ENCODE results near the gene LGALS7B.

The LGALS7B gene

GRCh38 chr19:38788478-38789243, at the start of gene LGALS7B:
Gene LGALS7B, plus strand, starts transcription at chr19:38789200. Its CDS starts 27 bp downstream, at chr19:38789227.
- no peak within 1 kb of the TSS for H3K9ac ChIP-seq (ENCODE audit: low read length)
- no peak within 1 kb of the TSS for H3K27ac ChIP-seq (ENCODE audit: low read depth, low read length)
- H3K36me3 ChIP-seq (ENCODE audit: control insufficient read depth, insufficient read depth, low read length), result no peaks in the 10 kb centered on the region
- peaks cover 11% of the 10 kb centered on the region for H3K4me1 ChIP-seq (ENCODE audit: control insufficient read depth, insufficient read depth, low read length)
- no peak within 1 kb of the TSS for H3K4me3 ChIP-seq (ENCODE audit: low read depth, low read length)
- H3K27me3 ChIP-seq (ENCODE audit: control insufficient read depth, insufficient read depth, low read length), result no peaks in the 10 kb centered on the region
- H3K9me3 ChIP-seq (ENCODE audit: control insufficient read depth, insufficient read depth, low read depth, low read length), result no peaks in the 10 kb centered on the region

DNA sequence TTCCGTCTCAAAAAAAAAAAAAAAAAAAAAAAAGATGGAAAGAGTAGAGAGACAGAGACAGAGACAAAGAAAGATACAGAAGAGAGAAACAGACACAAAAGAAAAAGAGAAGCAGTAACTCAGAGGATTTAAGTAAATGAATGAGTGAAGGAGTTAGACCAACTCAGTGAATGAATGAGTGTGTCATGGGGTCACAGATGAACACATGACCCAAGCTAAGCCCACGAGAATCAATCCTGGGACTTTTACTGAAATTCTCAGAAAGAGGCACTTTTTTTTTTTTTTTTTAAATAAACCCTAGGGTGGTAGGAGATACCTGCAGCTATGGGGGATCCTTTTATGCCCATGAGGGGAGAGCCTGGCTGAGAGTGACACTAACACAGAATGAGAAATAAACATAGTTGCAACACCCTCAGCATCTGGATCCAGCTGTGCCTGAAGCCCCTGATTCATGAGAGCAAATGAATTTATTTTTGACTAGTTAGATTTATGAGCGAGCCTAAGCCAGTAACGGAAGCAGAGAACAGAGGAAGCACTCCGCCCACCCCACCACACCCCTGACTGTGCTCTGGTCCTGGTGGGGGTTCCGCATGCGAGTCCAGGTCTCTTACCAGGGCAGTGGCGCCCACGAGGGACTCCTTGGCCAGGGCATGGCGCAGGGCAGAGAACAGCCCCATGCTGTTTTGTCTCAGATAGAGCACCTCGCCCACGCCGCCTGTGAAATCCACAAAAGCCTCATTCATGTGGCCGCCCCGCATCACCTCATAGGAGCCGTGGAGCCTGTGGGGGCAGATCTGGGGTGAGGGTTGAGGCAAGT, 49.4 kb upstream of the LGALS7B start:
- Histone ChIP-seq H3K9me3 (ENCODE audit: control insufficient read depth, insufficient read depth, low read depth, low read length) (no peaks in the 10 kb centered on the region), H3K4me3 (ENCODE audit: low read depth, low read length) (no peak overlapping the region), H3K27me3 (ENCODE audit: control insufficient read depth, insufficient read depth, low read length) (peaks cover 12% of the 10 kb centered on the region), H3K27ac (ENCODE audit: low read depth, low read length) (no peak overlapping the region), H3K36me3 (ENCODE audit: control insufficient read depth, insufficient read depth, low read length) (no peaks in the 10 kb centered on the region), H3K9ac (ENCODE audit: low read length) (no peak overlapping the region), H3K4me1 (ENCODE audit: control insufficient read depth, insufficient read depth, low read length) (peaks cover 7% of the 10 kb centered on the region; the same call in 1 of the 2 replicates)

DNA sequence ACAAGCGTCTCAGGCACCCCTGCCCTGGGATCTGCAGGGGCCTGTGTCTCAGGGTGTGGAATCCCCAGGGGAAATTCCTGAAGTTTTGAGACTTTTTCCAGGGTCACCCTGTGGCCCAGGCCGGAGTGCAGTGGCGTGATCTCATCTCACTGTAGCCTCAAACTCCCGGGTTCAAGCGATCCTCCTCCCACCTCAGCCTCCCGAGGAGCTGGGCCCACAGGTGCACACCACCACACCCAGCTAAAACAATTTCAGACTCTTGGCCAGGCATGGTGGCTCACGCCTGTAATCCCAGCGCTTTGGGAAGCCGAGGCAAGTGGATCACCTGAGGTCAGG, 48.8 kb upstream of the LGALS7B start:
- no peaks in the 10 kb centered on the region for H3K36me3 ChIP-seq (ENCODE audit: control insufficient read depth, insufficient read depth, low read length)
- peaks cover 12% of the 10 kb centered on the region for H3K27me3 ChIP-seq (ENCODE audit: control insufficient read depth, insufficient read depth, low read length)
- no peak overlapping the region for H3K9ac ChIP-seq (ENCODE audit: low read length)
- H3K4me3 ChIP-seq (ENCODE audit: low read depth, low read length), result no peak overlapping the region
- H3K27ac ChIP-seq (ENCODE audit: low read depth, low read length), result no peak overlapping the region
- no peaks in the 10 kb centered on the region for H3K9me3 ChIP-seq (ENCODE audit: control insufficient read depth, insufficient read depth, low read depth, low read length)
- H3K4me1 ChIP-seq (ENCODE audit: control insufficient read depth, insufficient read depth, low read length), result peaks cover 2% of the 10 kb centered on the region; the same call in 1 of the 2 replicates

- H3K9me3 ChIP-seq (ENCODE audit: control insufficient read depth, insufficient read depth, low read depth, low read length), result no peaks in the 10 kb centered on the region
- no peaks in the 10 kb centered on the region for H3K4me1 ChIP-seq (ENCODE audit: control insufficient read depth, insufficient read depth, low read length)
- H3K9ac ChIP-seq (ENCODE audit: low read length), result no peak overlapping the region
- H3K27ac ChIP-seq (ENCODE audit: low read depth, low read length), result no peak overlapping the region
- no peaks in the 10 kb centered on the region for H3K36me3 ChIP-seq (ENCODE audit: control insufficient read depth, insufficient read depth, low read length)
- H3K4me3 ChIP-seq (ENCODE audit: low read depth, low read length), result no peak overlapping the region
- peaks cover 12% of the 10 kb centered on the region for H3K27me3 ChIP-seq (ENCODE audit: control insufficient read depth, insufficient read depth, low read length)
These were observed 48.1 kb upstream of the LGALS7B start for GRCh38 chr19:38740932-38741331.

GRCh38 chr19:38741670-38742069, 47.3 kb upstream of the LGALS7B start:
- Histone ChIP-seq H3K27me3 (ENCODE audit: control insufficient read depth, insufficient read depth, low read length) (peaks cover 9% of the 10 kb centered on the region), H3K36me3 (ENCODE audit: control insufficient read depth, insufficient read depth, low read length) (no peaks in the 10 kb centered on the region), H3K4me1 (ENCODE audit: control insufficient read depth, insufficient read depth, low read length) (no peaks in the 10 kb centered on the region), H3K27ac (ENCODE audit: low read depth, low read length) (no peak overlapping the region), H3K9me3 (ENCODE audit: control insufficient read depth, insufficient read depth, low read depth, low read length) (no peaks in the 10 kb centered on the region), H3K4me3 (ENCODE audit: low read depth, low read length) (no peak overlapping the region), H3K9ac (ENCODE audit: low read length) (no peak overlapping the region)

GRCh38 chr19:38742296-38742695, 46.7 kb upstream of the LGALS7B start:
- H3K9me3 ChIP-seq (ENCODE audit: control insufficient read depth, insufficient read depth, low read depth, low read length), result no peaks in the 10 kb centered on the region
- H3K36me3 ChIP-seq (ENCODE audit: control insufficient read depth, insufficient read depth, low read length), result no peaks in the 10 kb centered on the region
- no peak overlapping the region for H3K27ac ChIP-seq (ENCODE audit: low read depth, low read length)
- H3K9ac ChIP-seq (ENCODE audit: low read length), result no peak overlapping the region
- H3K4me1 ChIP-seq (ENCODE audit: control insufficient read depth, insufficient read depth, low read length), result no peaks in the 10 kb centered on the region
- H3K4me3 ChIP-seq (ENCODE audit: low read depth, low read length), result no peak overlapping the region
- peaks cover 8% of the 10 kb centered on the region for H3K27me3 ChIP-seq (ENCODE audit: control insufficient read depth, insufficient read depth, low read length)

GRCh38 chr19:38742906-38743305, 46.1 kb upstream of the LGALS7B start:
- no peaks in the 10 kb centered on the region for H3K36me3 ChIP-seq (ENCODE audit: control insufficient read depth, insufficient read depth, low read length)
- H3K9me3 ChIP-seq (ENCODE audit: control insufficient read depth, insufficient read depth, low read depth, low read length), result no peaks in the 10 kb centered on the region
- H3K27ac ChIP-seq (ENCODE audit: low read depth, low read length), result no peak overlapping the region
- H3K4me3 ChIP-seq (ENCODE audit: low read depth, low read length), result no peak overlapping the region
- H3K9ac ChIP-seq (ENCODE audit: low read length), result no peak overlapping the region
- H3K4me1 ChIP-seq (ENCODE audit: control insufficient read depth, insufficient read depth, low read length), result no peaks in the 10 kb centered on the region
- H3K27me3 ChIP-seq (ENCODE audit: control insufficient read depth, insufficient read depth, low read length), result peaks cover 2% of the 10 kb centered on the region

GRCh38 chr19:38743394-38744297, 45.4 kb upstream of the LGALS7B start:
- Histone ChIP-seq H3K36me3 (ENCODE audit: control insufficient read depth, insufficient read depth, low read length) (no peaks in the 10 kb centered on the region), H3K9me3 (ENCODE audit: control insufficient read depth, insufficient read depth, low read depth, low read length) (no peaks in the 10 kb centered on the region), H3K4me1 (ENCODE audit: control insufficient read depth, insufficient read depth, low read length) (no peaks in the 10 kb centered on the region), H3K9ac (ENCODE audit: low read length) (no peak overlapping the region), H3K4me3 (ENCODE audit: low read depth, low read length) (no peak overlapping the region), H3K27ac (ENCODE audit: low read depth, low read length) (no peak overlapping the region), H3K27me3 (ENCODE audit: control insufficient read depth, insufficient read depth, low read length) (no peaks in the 10 kb centered on the region)

- no peaks in the 10 kb centered on the region for H3K36me3 ChIP-seq (ENCODE audit: control insufficient read depth, insufficient read depth, low read length)
- no peaks in the 10 kb centered on the region for H3K27me3 ChIP-seq (ENCODE audit: control insufficient read depth, insufficient read depth, low read length)
- no peaks in the 10 kb centered on the region for H3K9me3 ChIP-seq (ENCODE audit: control insufficient read depth, insufficient read depth, low read depth, low read length)
- H3K4me1 ChIP-seq (ENCODE audit: control insufficient read depth, insufficient read depth, low read length), result no peaks in the 10 kb centered on the region
- no peak within 1 kb of the TSS for H3K27ac ChIP-seq (ENCODE audit: low read depth, low read length)
- no peak within 1 kb of the TSS for H3K4me3 ChIP-seq (ENCODE audit: low read depth, low read length)
- no peak within 1 kb of the TSS for H3K9ac ChIP-seq (ENCODE audit: low read length)
These were observed 44.7 kb upstream of the LGALS7B start, which contains the start of gene CAPN12 for GRCh38 chr19:38744298-38744681. Gene CAPN12, minus strand, starts transcription at chr19:38744474. Its CDS starts 309 bp downstream, at chr19:38744165.

DNA sequence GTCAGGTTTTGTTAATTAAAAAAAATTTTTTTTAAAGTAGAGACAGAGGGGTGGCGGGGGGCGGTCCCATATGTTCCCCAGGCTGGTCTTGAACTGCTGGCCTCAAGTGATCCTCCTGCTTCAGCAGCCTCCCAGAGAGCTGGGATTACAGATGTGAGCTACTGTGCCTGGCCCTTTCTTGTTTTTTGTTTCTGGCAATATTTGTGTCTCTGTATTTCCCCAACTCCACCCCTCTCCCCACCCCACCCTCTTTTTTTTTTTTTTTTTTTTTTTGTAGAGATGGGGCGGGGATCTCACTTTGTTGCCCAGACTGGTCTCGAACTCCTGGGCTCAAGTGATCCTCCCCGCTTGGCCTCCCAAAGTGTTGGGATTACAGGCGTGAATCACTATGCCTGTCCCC, 44.1 kb upstream of the LGALS7B start:
- no peaks in the 10 kb centered on the region for H3K36me3 ChIP-seq (ENCODE audit: control insufficient read depth, insufficient read depth, low read length)

More for the DNA sequence above, 44.1 kb upstream of the LGALS7B start:
- H3K9ac ChIP-seq (ENCODE audit: low read length), result no peak overlapping the region
- no peaks in the 10 kb centered on the region for H3K4me1 ChIP-seq (ENCODE audit: control insufficient read depth, insufficient read depth, low read length)
- no peak overlapping the region for H3K27ac ChIP-seq (ENCODE audit: low read depth, low read length)
- no peaks in the 10 kb centered on the region for H3K9me3 ChIP-seq (ENCODE audit: control insufficient read depth, insufficient read depth, low read depth, low read length)
- no peak overlapping the region for H3K4me3 ChIP-seq (ENCODE audit: low read depth, low read length)
- H3K27me3 ChIP-seq (ENCODE audit: control insufficient read depth, insufficient read depth, low read length), result no peaks in the 10 kb centered on the region

Measured in HUES6 (cell line).